Thoracic aorta (tissue), 2 donors: Measurements from ENCODE around the gene GPR37. TPM values are rescaled to one million over a fixed set of nuclear protein-coding genes. Genes with fewer than 3 reads are reported as not detected.
A peak's percentile ranks its signal among the peaks of the same experiment; 100 is the strongest.

Experiments used
- ATAC-seq: fragments of 150-250 bp; one replicate; pipeline ENCODE4 v1.8.0; 2017; ENCODE audit warnings: low read depth; ENCODE audit not compliant: insufficient number of reproducible peaks, low FRiP score
- DNase-seq: peaks from one replicate; pipeline ENCODE4 v3.0.0-alpha.2; 2020; ENCODE audit warnings: low spot score
- H3K27ac ChIP-seq, 2 donors: fragments of 200-600 bp; sonication (generic); 1 replicate in 1 of 2; 2 replicates in 1 of 2; pipeline ENCODE4 v1.5.1; 2016; ENCODE audit warnings: mild to moderate bottlenecking in 2 of 2, moderate library complexity in 2 of 2
- H3K27me3 ChIP-seq: fragments of 200-600 bp; sonication (generic); replicated peaks from 2 replicates; pipeline ENCODE4 v1.6.0; 2016; ENCODE audit warnings: mild to moderate bottlenecking; ENCODE audit not compliant: insufficient read depth
- H3K36me3 ChIP-seq: fragments of 200-600 bp; sonication (generic); one replicate; pipeline ENCODE4 v1.5.1; 2016
- H3K4me1 ChIP-seq, 2 donors: fragments of 200-600 bp; sonication (generic); 1 replicate in 1 of 2; 2 replicates in 1 of 2; pipeline versions ENCODE4 v1.5.1 to v1.6.0; 2016; ENCODE audit warnings: low read depth in 2 of 2, mild to moderate bottlenecking in 1 of 2; ENCODE audit not compliant: control insufficient read depth in 1 of 2
- H3K4me3 ChIP-seq: fragments of 200-600 bp; sonication (generic); 2 replicates; pipeline ENCODE4 v1.5.1; 2016; ENCODE audit warnings: mild to moderate bottlenecking
- H3K9me3 ChIP-seq: fragments of 200-600 bp; sonication (generic); 2 replicates; pipeline ENCODE4 v1.5.1; 2016
- CTCF ChIP-seq: fragments of 200-600 bp; sonication (generic); IDR thresholded peaks from one replicate; pipeline ENCODE4 v1.5.1; 2019; ENCODE audit warnings: antibody characterized with exemption
- total RNA-seq, 2 donors: library from RNA; depleted of rRNA; stranded (reverse); fragments of >200 nt; gene quantifications; one replicate each; pipeline versions ENCODE4 v1.1.0 to v1.2.3, GENCODE V29; 2016

GPR37 gene
- total RNA-seq, 2 donors from 2014 or later = 0.41 to 2.8 TPM

DNA sequence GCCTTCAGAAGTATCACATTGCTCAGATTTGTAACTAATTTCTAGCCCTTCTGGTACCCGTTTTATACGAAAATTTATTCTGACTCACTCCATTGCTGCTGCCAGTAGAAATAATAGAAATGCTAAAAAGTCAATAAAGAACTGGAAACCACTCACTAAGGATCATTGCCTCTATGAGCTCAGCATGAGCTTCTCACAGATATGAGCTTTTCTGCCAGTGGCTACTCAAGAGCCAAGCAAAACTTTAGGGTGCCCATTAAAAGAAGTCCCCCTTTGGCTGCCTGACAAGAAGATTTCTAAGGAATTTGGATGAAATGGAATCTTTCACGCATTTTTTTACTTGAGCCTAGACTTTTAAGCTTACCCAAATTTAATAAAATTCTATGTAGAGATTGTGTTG, 52.5 kb downstream of the GPR37 start:
- Histone ChIP-seq H3K27me3 (no peaks in the 10 kb centered on the region), H3K9me3 (peaks cover 3% of the 10 kb centered on the region), H3K27ac (peak overlapping the region; percentile 17 to 58), H3K4me3 (peak overlapping the region; percentile 17), H3K36me3 (no peaks in the 10 kb centered on the region), H3K4me1 (peaks cover 11 to 26% of the 10 kb centered on the region in 2 donors)
- no peak for TF ChIP-seq CTCF
- ATAC-seq = peak; percentile 75
- DNase-seq = no peak

DNA sequence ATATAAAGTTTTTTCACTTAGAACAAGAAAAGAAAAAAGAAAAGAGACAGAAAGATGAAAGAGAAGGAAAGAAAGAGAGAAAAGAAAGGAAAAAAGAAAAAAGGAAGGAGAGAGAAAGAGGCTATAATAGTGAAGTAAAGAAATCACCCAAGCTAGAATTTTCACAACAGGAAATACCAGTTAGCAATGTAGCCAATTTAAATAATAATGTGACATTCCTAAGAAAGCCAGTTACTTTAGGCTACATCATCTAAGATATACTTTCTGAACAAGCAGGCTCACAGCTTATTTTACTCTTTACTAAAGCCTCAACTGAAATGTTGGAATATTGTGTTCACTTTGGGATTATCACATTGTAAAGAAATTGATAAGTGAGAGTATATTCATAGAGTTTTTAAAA, 53.6 kb downstream of the GPR37 start:
- Histone ChIP-seq H3K4me1 (peaks cover 11 to 26% of the 10 kb centered on the region in 2 donors), H3K27ac (peak overlapping the region in 1 of 2 donors; percentile 58), H3K36me3 (no peaks in the 10 kb centered on the region), H3K27me3 (no peaks in the 10 kb centered on the region), H3K9me3 (peaks cover 13% of the 10 kb centered on the region), H3K4me3 (no peak overlapping the region)
- no peak for TF ChIP-seq CTCF
- DNase-seq = no peak
- no peak for ATAC-seq

GRCh38 chr7:124702385-124702784, 63.2 kb downstream of the GPR37 start:
- H3K4me3 ChIP-seq = no peak overlapping the region
- H3K27ac ChIP-seq = peak overlapping the region in 1 of 2 donors; percentile 28
- DNase-seq (no peak), ATAC-seq (no peak)
- peaks cover 3 to 15% of the 10 kb centered on the region in 2 donors for H3K4me1 ChIP-seq
- no peaks in the 10 kb centered on the region for H3K27me3 ChIP-seq
- peaks cover 3% of the 10 kb centered on the region for H3K9me3 ChIP-seq
- TF ChIP-seq CTCF = no peak
- no peaks in the 10 kb centered on the region for H3K36me3 ChIP-seq

- no peak for TF ChIP-seq CTCF
- H3K36me3 ChIP-seq = no peaks in the 10 kb centered on the region
- ATAC-seq (no peak), DNase-seq (no peak)
- peak overlapping the region in 1 of 2 donors; percentile 28 for H3K27ac ChIP-seq
- H3K4me1 ChIP-seq = peaks cover 3 to 15% of the 10 kb centered on the region in 2 donors
- no peak overlapping the region for H3K4me3 ChIP-seq
- H3K9me3 ChIP-seq = no peaks in the 10 kb centered on the region
- no peaks in the 10 kb centered on the region for H3K27me3 ChIP-seq
These were observed 63.6 kb downstream of the GPR37 start for GRCh38 chr7:124701955-124702354.

DNA sequence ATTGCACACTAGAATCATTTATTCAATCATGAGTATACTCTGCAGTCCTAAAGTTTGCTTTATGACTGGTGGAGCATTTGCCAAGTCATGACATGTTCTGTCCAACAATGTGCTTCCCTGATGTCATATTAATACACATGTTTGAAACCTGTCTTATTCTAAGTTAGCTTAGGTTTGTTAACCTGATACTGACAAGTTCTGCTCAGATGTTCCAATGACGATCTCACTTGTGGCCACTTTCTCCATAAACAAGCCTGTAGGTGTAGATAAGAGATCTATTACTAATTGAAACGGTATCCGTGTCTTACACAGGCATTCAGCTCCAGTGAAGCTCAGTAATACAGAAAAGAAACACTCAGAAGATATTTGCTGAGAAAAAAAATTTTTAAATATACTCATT, 64.9 kb downstream of the GPR37 start:
- TF ChIP-seq CTCF = no peak
- ATAC-seq = no peak
- peaks cover 3 to 15% of the 10 kb centered on the region in 2 donors for H3K4me1 ChIP-seq
- H3K4me3 ChIP-seq = no peak overlapping the region
- no peaks in the 10 kb centered on the region for H3K36me3 ChIP-seq
- no peaks in the 10 kb centered on the region for H3K27me3 ChIP-seq
- no peaks in the 10 kb centered on the region for H3K9me3 ChIP-seq
- no peak for DNase-seq
- no peak overlapping the region for H3K27ac ChIP-seq
